Ectodermal cell (in vitro differentiated cells): ENCODE data around the gene HLA-B.

Experiments
- H3K27ac ChIP-seq: 2 replicates; pipeline ENCODE4 v1.7.0; 2013; ENCODE audit warnings: mild to moderate bottlenecking, low read depth, low read length; ENCODE audit not compliant: insufficient read depth, poor library complexity, severe bottlenecking
- H3K27me3 ChIP-seq: 2 replicates; pipeline ENCODE4 v1.7.0; 2013; ENCODE audit warnings: mild to moderate bottlenecking, low read length; ENCODE audit not compliant: insufficient read depth, control insufficient read depth, poor library complexity, severe bottlenecking
- H3K36me3 ChIP-seq: one replicate; pipeline ENCODE4 v1.7.0; 2013; ENCODE audit warnings: low read length; ENCODE audit not compliant: control insufficient read depth, insufficient read depth
- H3K4me1 ChIP-seq: one replicate; pipeline ENCODE4 v1.7.0; 2013; ENCODE audit warnings: low read length; ENCODE audit not compliant: control insufficient read depth, insufficient read depth
- H3K4me3 ChIP-seq: 2 replicates; pipeline ENCODE4 v1.7.0; 2013; ENCODE audit warnings: low read depth, low read length, control low read depth; ENCODE audit not compliant: insufficient read depth
- H3K9me3 ChIP-seq: 2 replicates; pipeline ENCODE4 v1.7.0; 2013; ENCODE audit warnings: mild to moderate bottlenecking, low read length, moderate library complexity; ENCODE audit not compliant: control insufficient read depth
- WGBS, 2 experiments: methylation state at CpG; one replicate each; pipeline ENCODE4 v1.1.7; 2013; ENCODE audit warnings: missing lambda C conversion rate in 2 of 2; 5-methylcytosine and 5-hydroxymethylcytosine counted together

The HLA-B gene

GRCh38 chr6:31354158-31354863 lies 2.7 kb downstream of the HLA-B start:
- Histone ChIP-seq H3K27ac (no peak overlapping the region), H3K36me3 (no peaks in the 10 kb centered on the region), H3K9me3 (no peaks in the 10 kb centered on the region), H3K27me3 (peaks cover 52% of the 10 kb centered on the region), H3K4me1 (no peaks in the 10 kb centered on the region), H3K4me3 (no peak overlapping the region)
- 77 to 85% methylated on average over 6 to 10 of the region's 11 CpGs for WGBS, 2 experiments

GRCh38 chr6:31353384-31353945 lies 3.5 kb downstream of the HLA-B start:
- 75 to 76% methylated on average over 6 of the region's 6 CpGs for WGBS, 2 experiments
- no peak overlapping the region for H3K4me3 ChIP-seq

GRCh38 chr6:31352683-31353383 lies 4.1 kb downstream of the HLA-B start:
- Histone ChIP-seq H3K27ac (no peak overlapping the region), H3K36me3 (no peaks in the 10 kb centered on the region), H3K9me3 (no peaks in the 10 kb centered on the region), H3K4me1 (no peaks in the 10 kb centered on the region), H3K4me3 (no peak overlapping the region), H3K27me3 (peaks cover 37% of the 10 kb centered on the region)
- 87% methylated on average over 6 of the region's 6 CpGs for WGBS, 2 experiments

More at GRCh38 chr6:31353384-31353945, 3.5 kb downstream of the HLA-B start:
- Histone ChIP-seq H3K36me3 (no peaks in the 10 kb centered on the region), H3K4me1 (no peaks in the 10 kb centered on the region), H3K27me3 (peaks cover 43% of the 10 kb centered on the region), H3K9me3 (no peaks in the 10 kb centered on the region), H3K27ac (no peak overlapping the region)

- no peak overlapping the region for H3K27ac ChIP-seq
- H3K9me3 ChIP-seq = no peaks in the 10 kb centered on the region
- H3K36me3 ChIP-seq = no peaks in the 10 kb centered on the region
- 82 to 84% methylated on average over 8 of the region's 8 CpGs for WGBS, 2 experiments
- H3K4me3 ChIP-seq = no peak overlapping the region
- no peaks in the 10 kb centered on the region for H3K4me1 ChIP-seq
- peaks cover 31% of the 10 kb centered on the region for H3K27me3 ChIP-seq
Measured at GRCh38 chr6:31352310-31352682, 4.7 kb downstream of the HLA-B start.

- 80 to 82% methylated on average over 8 of the region's 8 CpGs for WGBS, 2 experiments
- Histone ChIP-seq H3K9me3 (no peaks in the 10 kb centered on the region), H3K4me1 (no peaks in the 10 kb centered on the region), H3K27ac (no peak overlapping the region), H3K27me3 (peaks cover 25% of the 10 kb centered on the region), H3K36me3 (no peaks in the 10 kb centered on the region), H3K4me3 (no peak overlapping the region)
Measured at GRCh38 chr6:31351401-31352309, 5.3 kb downstream of the HLA-B start.

GRCh38 chr6:31351033-31351380 lies 6.0 kb downstream of the HLA-B start:
- Histone ChIP-seq H3K27me3 (peaks cover 19% of the 10 kb centered on the region), H3K9me3 (no peaks in the 10 kb centered on the region), H3K4me3 (no peak overlapping the region), H3K4me1 (no peaks in the 10 kb centered on the region), H3K27ac (no peak overlapping the region), H3K36me3 (no peaks in the 10 kb centered on the region)
- WGBS, 2 experiments = 63 to 70% methylated on average over 3 of the region's 3 CpGs

GRCh38 chr6:31350196-31351032 lies 6.6 kb downstream of the HLA-B start:
- Histone ChIP-seq H3K36me3 (no peaks in the 10 kb centered on the region), H3K9me3 (no peaks in the 10 kb centered on the region), H3K27me3 (peaks cover 13% of the 10 kb centered on the region), H3K4me3 (no peak overlapping the region), H3K27ac (no peak overlapping the region), H3K4me1 (no peaks in the 10 kb centered on the region)
- 81 to 82% methylated on average over 11 of the region's 11 CpGs for WGBS, 2 experiments

- no peaks in the 10 kb centered on the region for H3K9me3 ChIP-seq
- 73 to 75% methylated on average over 3 of the region's 4 CpGs for WGBS, 2 experiments
Measured at GRCh38 chr6:31349301-31349700, 7.7 kb downstream of the HLA-B start.

GRCh38 chr6:31345026-31345730 lies 11.8 kb downstream of the HLA-B start:
- no peaks in the 10 kb centered on the region for H3K27me3 ChIP-seq

More at GRCh38 chr6:31349301-31349700, 7.7 kb downstream of the HLA-B start:
- H3K27me3 ChIP-seq = peaks cover 3% of the 10 kb centered on the region
- no peak overlapping the region for H3K27ac ChIP-seq
- no peaks in the 10 kb centered on the region for H3K4me1 ChIP-seq
- H3K4me3 ChIP-seq = no peak overlapping the region
- no peaks in the 10 kb centered on the region for H3K36me3 ChIP-seq

More at GRCh38 chr6:31345026-31345730, 11.8 kb downstream of the HLA-B start:
- no peak overlapping the region for H3K27ac ChIP-seq
- H3K4me1 ChIP-seq = no peaks in the 10 kb centered on the region
- no peaks in the 10 kb centered on the region for H3K36me3 ChIP-seq
- H3K4me3 ChIP-seq = no peak overlapping the region
- no peaks in the 10 kb centered on the region for H3K9me3 ChIP-seq
- WGBS, 2 experiments = 65 to 69% methylated on average over 5 of the region's 5 CpGs
